HG02840 (cell line): ENCODE results near the gene CIZ1.
A peak's percentile ranks its signal among the peaks of the same experiment; 100 is the strongest.

Experiments
- ATAC-seq: cut with Tn5 transposase; IDR thresholded peaks from one replicate; pipeline ENCODE4 v1.9.1; 2021; ENCODE audit warnings: mild to moderate bottlenecking, moderate library complexity, moderate number of reproducible peaks; ENCODE audit not compliant: unreplicated experiment, low FRiP score

Gene CIZ1

GRCh38 chr9:128164307-128164885, 27.0 kb downstream of the CIZ1 start:
- no peak for ATAC-seq

- no peak for ATAC-seq
Observed at GRCh38 chr9:128163523-128164306, 27.7 kb downstream of the CIZ1 start.

- no peak for ATAC-seq
Observed at GRCh38 chr9:128163027-128163515, 28.3 kb downstream of the CIZ1 start.

- no peak for ATAC-seq
Observed at GRCh38 chr9:128162215-128163026, 29.0 kb downstream of the CIZ1 start.

GRCh38 chr9:128161215-128161902, 30.0 kb downstream of the CIZ1 start:
- ATAC-seq = no peak

- ATAC-seq = peak; percentile 10
Observed at GRCh38 chr9:128160603-128160987, 30.8 kb downstream of the CIZ1 start.

GRCh38 chr9:128159784-128160602, 31.4 kb downstream of the CIZ1 start, which contains the start of gene BBLN:
Gene BBLN (plus strand): TSS chr9:128160265. CDS start chr9:128160408, 143 bp downstream.
- ATAC-seq = peak; percentile 71

GRCh38 chr9:128159522-128159783, 31.9 kb downstream of the CIZ1 start:
- no peak for ATAC-seq

GRCh38 chr9:128155736-128156500, 35.5 kb downstream of the CIZ1 start:
- no peak for ATAC-seq

GRCh38 chr9:128153947-128154695, 37.3 kb downstream of the CIZ1 start:
- ATAC-seq = no peak

GRCh38 chr9:128153060-128153946, 38.1 kb downstream of the CIZ1 start:
- ATAC-seq = no peak

- ATAC-seq = no peak
Observed at GRCh38 chr9:128152133-128153059, 39.0 kb downstream of the CIZ1 start.

- no peak for ATAC-seq
Observed at GRCh38 chr9:128151309-128152132, 39.9 kb downstream of the CIZ1 start.

- no peak for ATAC-seq
Observed at GRCh38 chr9:128150594-128151308, 40.6 kb downstream of the CIZ1 start.
